Skeletal muscle satellite cell (primary cell): Measurements from ENCODE around the gene ERAP2.

ENCODE experiments used
- H3K27me3 ChIP-seq: 2 replicates; pipeline ENCODE4 v1.7.0; 2013; ENCODE audit warnings: low read length; ENCODE audit not compliant: control insufficient read depth, insufficient read depth
- H3K36me3 ChIP-seq: 2 replicates; pipeline ENCODE4 v1.7.0; 2013; ENCODE audit warnings: mild to moderate bottlenecking, control low read depth, low read length; ENCODE audit not compliant: insufficient read depth
- H3K4me1 ChIP-seq: 2 replicates; pipeline ENCODE4 v1.7.0; 2013; ENCODE audit warnings: low read length; ENCODE audit not compliant: control insufficient read depth, insufficient read depth
- H3K4me2 ChIP-seq: 2 replicates; pipeline ENCODE4 v1.7.0; 2013; ENCODE audit warnings: mild to moderate bottlenecking, low read length
- H3K4me3 ChIP-seq: 2 replicates; pipeline ENCODE4 v1.7.0; 2013; ENCODE audit warnings: low read length
- H3K9ac ChIP-seq: 2 replicates; pipeline ENCODE4 v1.7.0; 2013; ENCODE audit warnings: mild to moderate bottlenecking, low read depth, low read length, moderate library complexity
- H3K9me3 ChIP-seq: replicated peaks from 2 replicates; pipeline ENCODE4 v1.7.0; 2013; ENCODE audit warnings: mild to moderate bottlenecking, control low read depth, low read length

Gene ERAP2

GRCh38 chr5:96879665-96880064 is 3.4 kb downstream of the ERAP2 start:
- H3K9ac ChIP-seq = no peak overlapping the region
- no peaks in the 10 kb centered on the region for H3K27me3 ChIP-seq
- no peaks in the 10 kb centered on the region for H3K9me3 ChIP-seq
- no peaks in the 10 kb centered on the region for H3K36me3 ChIP-seq
- no peak overlapping the region for H3K4me2 ChIP-seq
- H3K4me3 ChIP-seq = no peak overlapping the region
- peaks cover 34% of the 10 kb centered on the region for H3K4me1 ChIP-seq

DNA sequence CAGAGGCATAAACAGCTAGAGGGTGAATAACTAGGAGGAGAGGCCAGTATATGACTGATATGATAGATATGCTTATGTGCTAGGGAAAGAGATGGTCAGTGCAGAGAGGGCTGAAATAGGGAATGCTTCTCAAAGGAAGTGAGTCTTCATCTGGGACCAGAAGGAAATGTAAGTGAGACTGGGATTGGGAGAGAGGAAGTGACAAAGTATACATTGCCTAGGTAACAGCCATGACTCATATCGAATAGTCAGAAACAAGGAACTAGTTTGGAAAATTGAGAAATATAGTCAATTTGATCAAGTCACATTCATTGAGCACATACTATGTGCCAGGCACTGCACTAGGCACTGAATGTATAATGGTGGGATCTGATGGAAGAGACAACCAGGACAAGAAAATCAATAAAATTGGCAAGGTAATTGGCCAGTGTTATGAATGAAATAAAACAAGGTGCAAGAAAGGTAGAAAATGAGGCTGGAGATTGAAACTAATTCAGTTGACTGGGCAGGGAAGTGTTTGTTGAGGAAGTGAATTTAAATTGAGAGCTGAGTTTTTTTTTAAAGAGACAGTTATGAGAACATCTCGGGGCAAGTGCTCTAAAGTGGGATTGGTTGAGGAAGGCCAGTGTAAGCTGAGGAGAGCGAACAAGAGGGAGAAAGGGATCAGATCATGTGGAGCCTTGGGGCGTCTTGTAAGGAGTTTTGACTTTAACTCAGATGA is 4.3 kb downstream of the ERAP2 start:
- Histone ChIP-seq H3K36me3 (no peaks in the 10 kb centered on the region), H3K9ac (no peak overlapping the region), H3K4me3 (no peak overlapping the region), H3K27me3 (no peaks in the 10 kb centered on the region), H3K9me3 (no peaks in the 10 kb centered on the region), H3K4me2 (no peak overlapping the region), H3K4me1 (peaks cover 33% of the 10 kb centered on the region)

GRCh38 chr5:96881511-96882115 is 5.3 kb downstream of the ERAP2 start:
- Histone ChIP-seq H3K4me1 (peaks cover 28% of the 10 kb centered on the region), H3K4me2 (no peak overlapping the region), H3K9ac (no peak overlapping the region), H3K4me3 (no peak overlapping the region), H3K36me3 (no peaks in the 10 kb centered on the region), H3K9me3 (no peaks in the 10 kb centered on the region), H3K27me3 (no peaks in the 10 kb centered on the region)

GRCh38 chr5:96883871-96884270 is 7.6 kb downstream of the ERAP2 start:
- no peaks in the 10 kb centered on the region for H3K36me3 ChIP-seq
- H3K4me1 ChIP-seq = peaks cover 23% of the 10 kb centered on the region
- no peaks in the 10 kb centered on the region for H3K9me3 ChIP-seq
- H3K4me2 ChIP-seq = no peak overlapping the region
- no peak overlapping the region for H3K9ac ChIP-seq
- no peaks in the 10 kb centered on the region for H3K27me3 ChIP-seq
- no peak overlapping the region for H3K4me3 ChIP-seq

GRCh38 chr5:96884995-96885394 is 8.7 kb downstream of the ERAP2 start:
- H3K9me3 ChIP-seq = no peaks in the 10 kb centered on the region

GRCh38 chr5:96885518-96886338 is 9.4 kb downstream of the ERAP2 start:
- Histone ChIP-seq H3K4me2 (no peak overlapping the region), H3K27me3 (no peaks in the 10 kb centered on the region), H3K9me3 (no peaks in the 10 kb centered on the region), H3K9ac (no peak overlapping the region), H3K4me3 (no peak overlapping the region), H3K36me3 (no peaks in the 10 kb centered on the region), H3K4me1 (peaks cover 15% of the 10 kb centered on the region)

More at GRCh38 chr5:96884995-96885394, 8.7 kb downstream of the ERAP2 start:
- Histone ChIP-seq H3K4me2 (no peak overlapping the region), H3K27me3 (no peaks in the 10 kb centered on the region), H3K4me1 (peaks cover 22% of the 10 kb centered on the region), H3K36me3 (no peaks in the 10 kb centered on the region), H3K4me3 (no peak overlapping the region), H3K9ac (no peak overlapping the region)

DNA sequence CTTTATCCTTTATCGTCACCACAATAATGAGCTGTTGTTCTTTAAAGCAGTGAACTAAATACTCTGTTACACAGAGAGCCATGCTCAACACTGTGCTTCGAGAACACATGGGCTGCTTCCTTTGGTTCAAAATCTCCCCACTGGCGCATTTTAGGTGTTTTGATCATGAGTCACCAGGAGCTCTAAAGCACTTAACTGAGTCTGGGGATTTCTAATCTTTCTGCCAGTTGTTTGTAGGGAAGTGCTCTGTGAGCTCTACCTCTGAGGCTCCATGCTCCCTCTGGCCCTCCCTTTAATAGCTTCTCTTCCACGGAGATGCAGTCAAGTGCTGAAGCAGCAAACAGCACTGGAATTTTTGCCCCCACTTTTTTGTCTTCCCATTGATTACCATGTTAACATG is 17.0 kb downstream of the ERAP2 start:
- Histone ChIP-seq H3K4me2 (no peak overlapping the region), H3K9ac (no peak overlapping the region), H3K4me1 (peaks cover 7% of the 10 kb centered on the region), H3K27me3 (no peaks in the 10 kb centered on the region), H3K36me3 (no peaks in the 10 kb centered on the region), H3K4me3 (no peak overlapping the region), H3K9me3 (no peaks in the 10 kb centered on the region)

GRCh38 chr5:96896276-96896675 is 20.0 kb downstream of the ERAP2 start:
- Histone ChIP-seq H3K4me3 (no peak overlapping the region), H3K4me2 (no peak overlapping the region), H3K9me3 (no peaks in the 10 kb centered on the region), H3K27me3 (no peaks in the 10 kb centered on the region), H3K9ac (no peak overlapping the region), H3K36me3 (peaks cover 5% of the 10 kb centered on the region), H3K4me1 (peaks cover 7% of the 10 kb centered on the region)

DNA sequence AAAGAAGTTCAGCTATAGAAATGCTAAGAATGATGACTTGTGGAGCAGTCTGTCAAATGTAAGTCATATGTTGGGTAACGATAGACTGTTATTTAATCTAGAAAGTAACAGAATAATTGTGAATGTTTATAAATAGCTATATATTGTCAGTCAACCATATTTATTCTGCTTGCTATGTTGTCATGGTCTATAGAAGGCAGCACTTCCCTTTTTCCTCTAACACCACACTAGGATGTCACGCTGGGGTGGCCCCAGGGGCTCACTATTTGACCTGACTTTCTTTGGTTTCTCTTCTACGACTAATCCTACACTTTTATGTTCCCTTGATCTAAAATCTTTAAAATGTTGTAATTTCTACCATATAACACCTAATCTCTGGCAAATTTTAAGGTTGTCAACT is 20.5 kb downstream of the ERAP2 start:
- Histone ChIP-seq H3K36me3 (peaks cover 6% of the 10 kb centered on the region), H3K27me3 (no peaks in the 10 kb centered on the region), H3K4me2 (no peak overlapping the region), H3K4me1 (peaks cover 7% of the 10 kb centered on the region), H3K9me3 (no peaks in the 10 kb centered on the region), H3K4me3 (no peak overlapping the region), H3K9ac (no peak overlapping the region)

GRCh38 chr5:96901384-96901783 is 25.1 kb downstream of the ERAP2 start:
- H3K36me3 ChIP-seq = peaks cover 6% of the 10 kb centered on the region
- H3K4me1 ChIP-seq = no peaks in the 10 kb centered on the region
- no peak overlapping the region for H3K4me3 ChIP-seq
- no peak overlapping the region for H3K9ac ChIP-seq
- H3K4me2 ChIP-seq = no peak overlapping the region
- no peaks in the 10 kb centered on the region for H3K9me3 ChIP-seq
- H3K27me3 ChIP-seq = no peaks in the 10 kb centered on the region

- peaks cover 6% of the 10 kb centered on the region for H3K36me3 ChIP-seq
- no peak overlapping the region for H3K9ac ChIP-seq
- H3K4me2 ChIP-seq = no peak overlapping the region
Observed at GRCh38 chr5:96901841-96902240, 25.5 kb downstream of the ERAP2 start.

More at GRCh38 chr5:96901841-96902240, 25.5 kb downstream of the ERAP2 start:
- H3K4me1 ChIP-seq = no peaks in the 10 kb centered on the region
- H3K27me3 ChIP-seq = no peaks in the 10 kb centered on the region
- no peaks in the 10 kb centered on the region for H3K9me3 ChIP-seq
- H3K4me3 ChIP-seq = no peak overlapping the region
